ENCODE data around the gene MAP3K6.

MAP3K6 gene

DNA sequence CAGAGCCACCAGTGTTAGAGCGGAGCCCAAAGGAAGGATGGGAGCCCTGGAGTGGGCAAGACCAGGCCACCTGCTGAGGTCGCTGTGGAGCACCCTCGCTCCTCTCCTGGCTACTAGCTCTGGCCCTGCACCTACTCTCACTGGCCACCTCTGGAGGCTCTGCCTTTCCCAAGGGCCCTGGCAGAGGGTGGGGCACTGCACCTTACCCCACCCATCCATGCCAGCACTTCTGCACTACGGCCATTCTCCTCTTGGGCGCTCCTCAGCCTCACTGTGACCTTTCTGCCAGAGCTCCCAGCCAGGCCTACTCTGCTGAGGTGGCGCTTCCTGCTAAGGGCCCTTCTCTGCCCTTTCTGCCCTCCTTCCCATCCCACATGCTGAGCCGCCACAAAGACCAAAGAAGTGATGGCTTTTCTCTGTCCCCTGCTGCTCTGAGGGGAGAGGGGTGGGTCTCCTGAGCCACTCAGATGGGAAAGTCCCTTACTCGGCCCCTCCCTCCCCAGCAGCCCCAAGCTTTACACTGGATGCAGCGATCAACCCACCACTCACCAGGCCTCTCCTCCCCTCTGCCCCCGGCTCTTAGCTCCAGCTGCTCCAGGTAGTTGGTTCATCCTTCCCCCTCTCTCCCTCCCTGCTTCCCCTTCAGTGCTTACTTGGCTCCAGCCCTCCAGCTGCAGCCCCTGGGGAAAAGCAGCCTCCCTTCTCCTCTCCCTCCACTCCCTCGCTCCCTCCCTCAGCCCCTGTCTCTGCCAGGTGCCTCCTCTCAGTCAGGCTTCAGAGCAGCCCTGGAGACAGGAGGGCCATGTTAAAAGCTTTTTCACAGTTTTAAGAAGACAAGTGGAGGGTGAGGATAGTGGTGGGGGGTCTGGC, 59.6 kb downstream of the MAP3K6 start:
- TF ChIP-seq, protein P1, sequence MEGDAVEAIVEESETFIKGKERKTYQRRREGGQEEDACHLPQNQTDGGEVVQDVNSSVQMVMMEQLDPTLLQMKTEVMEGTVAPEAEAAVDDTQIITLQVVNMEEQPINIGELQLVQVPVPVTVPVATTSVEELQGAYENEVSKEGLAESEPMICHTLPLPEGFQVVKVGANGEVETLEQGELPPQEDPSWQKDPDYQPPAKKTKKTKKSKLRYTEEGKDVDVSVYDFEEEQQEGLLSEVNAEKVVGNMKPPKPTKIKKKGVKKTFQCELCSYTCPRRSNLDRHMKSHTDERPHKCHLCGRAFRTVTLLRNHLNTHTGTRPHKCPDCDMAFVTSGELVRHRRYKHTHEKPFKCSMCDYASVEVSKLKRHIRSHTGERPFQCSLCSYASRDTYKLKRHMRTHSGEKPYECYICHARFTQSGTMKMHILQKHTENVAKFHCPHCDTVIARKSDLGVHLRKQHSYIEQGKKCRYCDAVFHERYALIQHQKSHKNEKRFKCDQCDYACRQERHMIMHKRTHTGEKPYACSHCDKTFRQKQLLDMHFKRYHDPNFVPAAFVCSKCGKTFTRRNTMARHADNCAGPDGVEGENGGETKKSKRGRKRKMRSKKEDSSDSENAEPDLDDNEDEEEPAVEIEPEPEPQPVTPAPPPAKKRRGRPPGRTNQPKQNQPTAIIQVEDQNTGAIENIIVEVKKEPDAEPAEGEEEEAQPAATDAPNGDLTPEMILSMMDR (IDR thresholded peaks at IDR 0.05; ENCODE audit: low read depth, low read length): peak; percentile 84
- Histone ChIP-seq H3K4me3 (ENCODE audit: low read depth, low read length) (no peak overlapping the region), H3K27me3 (ENCODE audit: insufficient read depth, low read depth, severe bottlenecking) (no peaks in the 10 kb centered on the region), H3K27ac (peak overlapping the region; percentile 76), H3K9me3 (ENCODE audit: severe bottlenecking) (no peaks in the 10 kb centered on the region), H3K36me3 (peaks cover 26% of the 10 kb centered on the region)
- peak; percentile 67 for DNase-seq

- Histone ChIP-seq H3K27ac (no peak overlapping the region), H3K4me3 (ENCODE audit: low read depth, low read length) (no peak overlapping the region), H3K9me3 (ENCODE audit: severe bottlenecking) (no peaks in the 10 kb centered on the region), H3K36me3 (peaks cover 36% of the 10 kb centered on the region), H3K27me3 (ENCODE audit: insufficient read depth, low read depth, severe bottlenecking) (no peaks in the 10 kb centered on the region)
- DNase-seq: no peak
- TF ChIP-seq, protein P1 (IDR thresholded peaks at IDR 0.05; ENCODE audit: low read depth, low read length): no peak
Measured at GRCh38 chr1:27306071-27306470, 60.7 kb downstream of the MAP3K6 start.
